ENCODE results near the gene GNAI2.

GNAI2 gene

DNA sequence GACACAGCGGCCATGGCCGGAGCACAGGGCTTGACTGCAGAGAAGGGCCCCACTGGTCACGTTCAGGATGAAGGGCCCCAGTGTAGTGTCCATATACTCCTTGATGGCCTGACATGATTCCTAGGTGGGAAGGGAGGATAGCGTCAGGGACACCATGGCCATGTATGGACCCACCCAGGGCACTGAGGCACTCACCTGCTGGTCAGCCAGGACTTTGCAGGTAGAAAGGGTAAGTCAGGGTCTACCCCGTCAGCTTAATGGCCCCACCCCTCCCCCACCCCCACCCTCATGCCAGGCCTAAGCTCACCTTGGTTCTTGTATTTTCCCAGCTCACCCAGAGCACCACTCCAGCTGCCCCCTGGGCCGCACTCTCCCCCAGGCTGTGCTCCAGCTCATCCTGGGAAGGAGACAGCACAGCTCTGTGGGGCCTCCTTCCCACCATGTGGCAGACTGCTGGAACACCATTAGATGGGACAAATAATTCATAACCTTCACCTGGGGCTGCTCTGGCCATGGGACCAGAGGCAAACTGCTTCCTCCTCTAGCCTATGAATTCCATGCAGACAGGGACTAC lies 64.8 kb downstream of the GNAI2 start:
- DNase-seq = no peak

DNA sequence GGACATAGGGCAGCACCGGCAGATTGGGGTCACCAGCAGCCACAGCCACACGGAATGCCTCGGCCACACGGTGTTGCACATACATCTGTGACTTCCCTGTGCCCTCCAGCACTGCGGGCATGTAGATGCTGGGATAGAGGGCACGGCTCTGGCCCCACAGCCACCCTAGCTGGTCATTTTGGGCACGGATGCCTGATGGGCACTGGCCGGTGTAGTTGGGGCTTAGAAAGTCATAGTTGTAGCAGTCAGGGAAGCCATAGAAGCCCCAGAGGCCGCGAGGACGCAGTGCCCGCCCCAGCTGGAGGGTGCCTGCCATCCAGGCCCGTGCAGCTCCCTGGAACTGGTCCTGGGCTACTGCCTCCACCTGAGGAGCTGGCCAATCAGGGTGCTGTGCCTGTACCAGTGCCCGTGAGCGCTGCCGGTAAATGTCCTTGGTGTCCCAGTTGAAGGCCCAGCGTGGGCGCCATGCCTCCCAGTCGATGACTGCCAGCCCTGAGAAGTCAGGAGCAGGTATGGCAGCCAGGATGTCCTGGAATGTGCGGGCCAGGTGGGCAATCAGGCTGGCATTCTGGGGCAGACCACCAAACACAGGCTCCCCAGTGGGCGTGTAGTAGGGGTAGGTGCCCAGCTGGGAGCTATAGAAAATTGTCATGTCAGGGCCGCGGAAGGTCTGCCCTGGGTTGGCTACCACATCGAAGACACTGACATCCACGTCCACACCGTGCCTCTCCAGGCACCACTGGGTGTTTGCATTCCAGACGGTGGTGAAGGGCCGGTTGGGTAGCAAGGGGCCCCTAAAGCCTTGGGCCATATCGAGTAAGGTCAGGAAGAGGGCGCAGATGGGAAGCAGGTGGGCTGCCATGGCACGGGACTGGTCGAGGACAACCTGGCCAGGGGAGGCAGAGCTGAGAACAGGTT lies 66.3 kb downstream of the GNAI2 start:
- DNase-seq = no peak

DNA sequence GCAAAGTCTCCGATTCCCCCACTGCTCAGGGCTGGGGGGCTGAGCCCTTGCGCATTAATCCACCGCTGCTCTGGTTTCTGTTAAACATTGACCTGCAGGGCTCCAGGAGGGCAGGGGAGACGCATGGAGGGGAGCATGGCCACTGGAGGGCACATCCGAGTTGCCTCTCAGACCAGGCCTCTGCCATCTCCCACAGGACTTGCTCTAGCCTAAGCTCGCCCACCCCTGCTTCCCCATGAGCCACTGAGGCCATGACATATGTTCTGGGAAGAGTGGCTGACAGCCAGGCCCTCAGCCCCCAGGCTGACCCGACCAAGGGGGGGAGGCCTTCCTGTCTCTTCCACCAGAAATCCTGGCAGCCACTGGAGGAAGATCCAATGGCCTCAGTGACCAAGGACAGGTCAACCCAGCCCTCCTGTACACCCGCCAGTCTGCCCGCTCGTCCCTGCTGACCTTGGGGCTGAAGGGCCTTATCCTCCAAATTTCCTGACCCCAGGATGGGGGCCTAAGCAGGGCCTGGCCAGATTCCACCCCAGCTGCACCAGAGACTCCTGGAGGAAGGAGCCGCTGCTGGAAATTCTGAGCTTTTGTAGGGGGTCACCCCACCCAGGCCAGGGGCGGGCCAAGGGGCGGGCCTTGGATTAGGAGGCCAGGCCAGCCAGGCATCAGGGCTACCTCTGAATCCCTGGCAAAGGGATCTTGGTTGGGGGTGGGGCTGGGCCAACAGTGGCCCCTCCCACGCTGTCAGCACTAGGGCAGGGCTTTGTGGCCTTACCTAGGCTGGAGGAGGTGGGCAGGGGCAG lies 67.2 kb downstream of the GNAI2 start, which contains the start of gene HYAL1:
TSS of gene HYAL1 (minus strand) at position 562 of the 803 bp plus-strand sequence. CDS start 618 bp downstream, outside the sequence.
- DNase-seq = no peak

DNA sequence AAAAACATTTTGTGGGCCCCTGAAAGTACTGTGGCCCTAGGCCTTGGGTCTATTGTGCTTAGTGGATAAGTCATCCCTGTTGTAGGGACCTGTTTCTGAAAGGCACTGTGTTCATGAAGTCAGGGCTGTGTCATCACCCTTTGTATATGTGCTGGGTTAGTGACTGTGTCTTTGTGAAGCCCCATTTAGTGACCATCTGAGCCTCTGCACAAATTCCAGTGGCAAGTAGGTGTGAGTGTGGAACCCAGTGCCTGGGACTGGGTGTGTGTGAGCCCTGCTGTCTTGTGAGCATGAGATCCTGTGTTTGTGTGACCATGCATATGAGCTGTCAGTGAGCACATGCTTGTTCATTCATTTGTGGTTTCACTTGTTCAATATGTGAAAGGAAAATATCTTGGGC lies 68.6 kb downstream of the GNAI2 start:
- no peak for DNase-seq
